ENCODE data around the gene SMIM24.

DNA sequence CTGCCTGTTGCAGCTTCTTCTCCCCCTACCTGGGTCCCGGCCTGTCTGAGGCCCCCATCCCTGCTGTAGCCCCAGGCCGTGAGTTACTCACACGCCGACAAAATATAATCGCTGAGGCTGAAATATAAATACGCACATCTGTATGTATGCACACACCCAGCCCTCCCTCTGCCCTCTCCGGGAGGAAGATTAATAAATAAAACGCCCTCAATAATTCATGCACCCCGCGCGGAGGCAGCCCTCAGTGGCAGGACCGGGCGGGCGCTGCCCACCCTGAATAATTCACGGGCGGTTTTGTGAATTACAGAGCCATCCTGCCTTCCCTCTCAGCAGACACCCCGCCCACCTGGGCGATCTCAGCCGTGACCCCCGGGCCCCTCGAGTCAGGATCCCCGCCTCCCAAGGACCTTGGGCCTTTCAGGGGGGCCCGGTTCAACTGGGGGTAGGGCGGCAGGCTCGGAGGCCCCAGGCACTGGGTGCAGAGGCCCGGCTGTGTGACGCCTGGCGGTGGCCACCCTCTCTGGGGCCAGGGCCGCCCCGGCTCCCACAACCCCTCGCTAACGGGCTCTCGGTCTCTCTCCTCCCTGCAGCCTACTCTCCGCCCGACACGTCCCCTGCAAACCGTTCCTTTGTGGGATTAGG, 24.2 kb downstream of the SMIM24 start:
- TF ChIP-seq, protein P1, sequence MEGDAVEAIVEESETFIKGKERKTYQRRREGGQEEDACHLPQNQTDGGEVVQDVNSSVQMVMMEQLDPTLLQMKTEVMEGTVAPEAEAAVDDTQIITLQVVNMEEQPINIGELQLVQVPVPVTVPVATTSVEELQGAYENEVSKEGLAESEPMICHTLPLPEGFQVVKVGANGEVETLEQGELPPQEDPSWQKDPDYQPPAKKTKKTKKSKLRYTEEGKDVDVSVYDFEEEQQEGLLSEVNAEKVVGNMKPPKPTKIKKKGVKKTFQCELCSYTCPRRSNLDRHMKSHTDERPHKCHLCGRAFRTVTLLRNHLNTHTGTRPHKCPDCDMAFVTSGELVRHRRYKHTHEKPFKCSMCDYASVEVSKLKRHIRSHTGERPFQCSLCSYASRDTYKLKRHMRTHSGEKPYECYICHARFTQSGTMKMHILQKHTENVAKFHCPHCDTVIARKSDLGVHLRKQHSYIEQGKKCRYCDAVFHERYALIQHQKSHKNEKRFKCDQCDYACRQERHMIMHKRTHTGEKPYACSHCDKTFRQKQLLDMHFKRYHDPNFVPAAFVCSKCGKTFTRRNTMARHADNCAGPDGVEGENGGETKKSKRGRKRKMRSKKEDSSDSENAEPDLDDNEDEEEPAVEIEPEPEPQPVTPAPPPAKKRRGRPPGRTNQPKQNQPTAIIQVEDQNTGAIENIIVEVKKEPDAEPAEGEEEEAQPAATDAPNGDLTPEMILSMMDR (IDR thresholded peaks at IDR 0.05): no peak
- TF ChIP-seq POLR2A (IDR thresholded peaks at IDR 0.05): no peak

Measured in heart left ventricle (tissue), 13 donors.